NCI-H1417 treated with DMSO at 0.1 percent for 48 hours (cell line): ENCODE measurements around the gene CYBB.

ENCODE experiments used
- DNase-seq: peaks from one replicate; lab custom pipeline; 2025; lab: John Stamatoyannopoulos, UW

CYBB gene

DNA sequence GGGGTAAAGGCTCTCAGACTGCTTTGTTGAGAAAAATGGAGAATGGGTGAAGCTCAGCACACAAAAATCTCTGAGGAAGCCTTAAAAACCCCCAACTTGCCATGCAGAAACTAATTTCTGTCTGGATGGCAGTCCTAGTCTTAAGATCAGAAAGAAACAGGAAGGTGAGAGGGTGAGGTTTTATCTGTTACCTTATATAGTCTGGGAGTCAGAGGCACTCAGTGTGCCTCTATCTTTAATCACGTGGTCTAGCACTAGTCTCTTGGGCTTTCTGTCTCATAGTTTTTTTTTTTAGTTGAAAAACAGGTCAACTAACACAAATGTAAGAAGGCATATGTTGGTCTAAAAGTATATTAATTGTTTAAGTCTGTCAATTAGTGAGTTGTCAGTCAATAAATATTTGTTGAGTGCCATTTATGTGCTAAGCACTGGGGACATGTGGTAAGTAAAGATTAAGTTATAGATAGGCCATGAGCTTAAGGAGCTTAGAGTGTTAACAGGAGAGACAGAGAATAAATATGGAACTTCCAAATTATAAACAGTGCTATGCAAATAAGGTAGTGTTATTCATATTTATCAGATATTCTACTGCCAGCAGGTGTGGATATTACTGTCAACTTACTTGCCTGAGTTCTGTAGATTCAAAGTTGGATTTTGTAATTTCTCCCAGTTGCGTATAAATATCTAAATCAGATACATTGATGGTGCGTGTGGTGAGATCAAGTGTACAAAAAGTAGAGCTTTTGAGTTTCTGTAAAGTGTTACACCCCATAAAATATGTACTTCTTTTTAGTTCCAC, 7.0 kb downstream of the CYBB start:
- no peak for DNase-seq

DNA sequence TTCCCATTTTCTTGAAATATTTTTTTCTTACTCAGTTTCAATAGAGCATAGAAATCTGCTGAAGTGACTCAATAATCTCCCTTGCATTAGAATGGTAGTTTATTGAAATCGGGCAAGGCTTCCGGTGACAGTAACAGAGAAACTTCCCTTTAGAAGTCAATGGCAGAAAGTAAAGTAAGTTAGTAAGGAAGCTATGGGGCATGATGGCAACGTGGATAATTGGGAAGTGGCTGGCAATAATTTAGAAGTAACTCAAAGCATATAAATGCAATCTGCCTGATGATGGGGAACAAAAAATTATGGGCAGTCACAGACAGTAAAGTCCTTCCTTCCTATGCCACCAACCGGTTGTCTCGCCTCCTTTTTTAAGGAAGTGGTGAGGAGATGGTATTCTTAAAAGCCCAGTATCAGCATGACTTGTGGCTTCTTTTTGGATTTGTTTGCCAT, 7.6 kb downstream of the CYBB start:
- no peak for DNase-seq

DNA sequence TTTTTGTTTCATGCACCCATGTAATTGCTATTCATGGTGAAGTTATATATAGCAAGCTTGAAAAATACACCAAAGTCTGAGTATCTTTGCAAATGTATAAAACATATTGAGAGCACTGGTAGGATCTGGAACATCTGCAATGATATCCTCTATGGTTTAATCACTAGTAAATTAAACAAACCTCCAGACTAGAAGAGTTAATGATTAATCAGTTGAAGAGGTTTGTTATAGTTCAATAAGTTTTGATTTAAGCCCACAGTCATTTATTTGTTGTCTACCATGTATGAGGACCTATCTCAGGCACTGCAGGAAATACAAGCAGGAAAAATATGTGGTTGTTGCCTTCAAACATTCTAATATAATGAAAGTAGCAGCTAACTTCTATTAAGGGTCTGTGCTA, 16.5 kb downstream of the CYBB start:
- no peak for DNase-seq

DNA sequence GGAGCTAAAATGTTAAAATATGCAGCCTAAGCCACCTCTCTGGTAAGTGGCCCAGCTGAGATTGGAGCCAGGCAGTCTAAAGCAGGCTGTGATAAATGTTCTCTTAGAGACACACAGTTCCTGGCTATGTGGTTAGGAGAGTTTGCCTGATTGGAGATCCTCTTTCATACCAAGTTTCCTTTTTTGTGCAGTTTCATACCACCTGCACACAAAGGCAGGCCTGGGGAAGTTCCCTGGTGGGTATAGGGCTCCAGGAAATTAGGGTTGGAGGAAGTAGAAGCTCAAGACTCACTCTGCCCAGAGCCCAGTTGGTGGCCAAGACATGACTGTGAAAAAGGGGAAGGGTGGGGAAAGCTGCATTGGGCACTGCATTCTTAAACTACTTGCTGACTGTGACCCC, 16.9 kb downstream of the CYBB start:
- DNase-seq, result no peak

DNA sequence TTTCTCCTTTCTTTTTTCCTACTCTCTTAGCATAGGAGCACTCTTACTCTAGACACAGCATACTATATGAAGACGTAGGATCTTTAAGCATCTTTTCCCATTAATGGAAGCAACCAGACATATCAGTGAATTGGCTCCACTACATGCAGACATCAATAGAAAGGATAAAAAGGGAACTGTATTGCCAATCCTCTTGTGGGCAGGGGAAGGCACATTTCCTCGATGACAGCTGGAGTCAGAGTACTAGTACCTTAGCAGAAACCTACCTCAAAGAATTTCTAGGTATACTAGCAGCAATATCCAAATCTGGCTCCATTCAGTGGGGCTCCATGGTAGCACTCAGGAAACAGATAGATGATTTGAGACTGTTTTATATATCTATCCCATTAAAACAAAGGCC, 20.1 kb downstream of the CYBB start:
- no peak for DNase-seq

DNA sequence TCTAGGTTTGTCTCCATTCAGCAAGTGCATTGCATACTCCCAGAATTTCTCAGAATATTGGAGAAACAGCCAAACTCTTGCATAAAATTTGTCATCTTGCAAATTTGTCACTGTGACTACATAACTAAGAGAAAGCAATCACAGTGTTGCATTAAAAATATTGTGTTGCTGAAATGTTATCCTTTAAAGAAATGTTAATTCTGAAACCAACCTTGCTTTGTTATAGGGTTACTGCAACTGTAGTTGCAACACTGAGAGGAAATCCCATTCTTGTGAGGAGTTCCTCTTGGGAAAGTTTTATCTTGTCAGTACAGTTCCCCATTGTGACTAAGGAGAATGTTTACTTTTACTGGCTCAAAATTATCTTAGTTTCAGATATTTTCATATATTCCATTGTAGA, 20.9 kb downstream of the CYBB start:
- no peak for DNase-seq

DNA sequence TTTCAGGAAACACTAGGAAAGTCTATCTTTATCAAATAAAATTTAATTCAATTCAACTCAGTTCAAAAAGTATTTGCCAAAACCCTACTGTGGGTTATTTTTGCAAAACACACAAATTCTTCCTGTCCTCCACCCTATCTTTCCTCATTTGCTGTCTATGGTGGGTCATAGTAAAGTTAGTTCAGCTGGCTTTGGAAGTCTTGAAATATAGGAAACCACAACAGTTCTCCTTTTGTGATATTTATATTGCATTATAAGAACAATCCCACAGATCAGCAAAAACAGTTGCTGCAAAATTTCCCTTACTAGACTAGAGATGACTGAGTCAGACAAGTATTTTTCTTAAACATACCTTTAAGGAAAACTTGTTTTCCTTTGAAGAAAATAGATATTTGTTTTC, 22.2 kb downstream of the CYBB start:
- DNase-seq, result no peak

DNA sequence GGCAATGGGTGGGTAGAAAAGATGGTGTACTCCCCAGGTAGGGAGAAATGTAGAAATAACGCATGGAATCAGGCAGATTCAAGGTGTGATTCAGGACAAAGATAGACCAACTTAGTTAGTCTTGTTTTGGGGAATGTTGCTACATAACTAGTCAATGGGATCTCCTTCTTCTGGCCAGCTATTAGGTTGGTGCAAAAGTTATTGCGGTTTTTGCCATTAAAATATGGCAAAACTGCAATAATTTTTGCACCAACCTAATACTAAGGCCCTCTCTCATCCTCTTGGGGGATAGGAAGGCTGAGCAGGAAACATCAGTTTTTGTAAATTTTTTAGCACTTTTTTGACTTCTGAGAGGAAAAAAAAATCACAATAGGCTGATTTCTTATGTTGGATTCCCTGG, 23.2 kb downstream of the CYBB start:
- DNase-seq, result no peak

DNA sequence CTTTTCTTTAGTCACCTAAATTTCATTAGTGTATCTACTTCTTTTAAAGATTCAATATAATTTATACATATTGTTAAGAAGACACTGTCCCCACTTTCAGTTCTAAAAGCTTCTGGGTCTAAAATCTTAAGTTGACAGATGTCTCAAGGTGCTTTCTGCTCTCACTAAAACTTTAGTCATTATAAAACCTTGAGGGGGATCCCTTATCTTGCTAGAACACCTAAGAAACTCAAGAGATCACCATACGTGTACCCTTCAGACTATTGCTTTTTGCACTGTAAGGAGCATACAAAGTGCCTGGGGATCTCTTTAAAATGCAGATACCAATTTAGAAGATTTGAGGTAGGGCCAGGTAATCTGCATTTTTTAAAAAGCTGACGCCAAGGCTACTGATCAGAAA, 30.1 kb downstream of the CYBB start:
- DNase-seq, result no peak

DNA sequence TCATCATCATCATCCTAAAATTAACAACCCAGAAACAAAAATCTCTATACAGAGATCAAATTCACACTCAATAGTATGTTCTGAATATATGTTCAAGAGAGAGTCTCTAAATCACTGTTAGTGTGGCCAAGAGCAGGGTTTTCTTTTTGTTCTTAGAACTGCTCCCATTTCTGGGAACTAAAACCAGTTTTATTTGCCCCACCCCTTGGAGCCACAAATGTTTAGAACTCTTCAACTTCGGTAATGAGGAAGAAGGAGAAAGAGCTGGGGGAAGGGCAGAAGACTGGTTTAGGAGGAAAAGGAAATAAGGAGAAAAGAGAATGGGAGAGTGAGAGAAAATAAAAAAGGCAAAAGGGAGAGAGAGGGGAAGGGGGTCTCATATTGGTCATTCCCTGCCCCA, 32.3 kb downstream of the CYBB start:
- no peak for DNase-seq

DNA sequence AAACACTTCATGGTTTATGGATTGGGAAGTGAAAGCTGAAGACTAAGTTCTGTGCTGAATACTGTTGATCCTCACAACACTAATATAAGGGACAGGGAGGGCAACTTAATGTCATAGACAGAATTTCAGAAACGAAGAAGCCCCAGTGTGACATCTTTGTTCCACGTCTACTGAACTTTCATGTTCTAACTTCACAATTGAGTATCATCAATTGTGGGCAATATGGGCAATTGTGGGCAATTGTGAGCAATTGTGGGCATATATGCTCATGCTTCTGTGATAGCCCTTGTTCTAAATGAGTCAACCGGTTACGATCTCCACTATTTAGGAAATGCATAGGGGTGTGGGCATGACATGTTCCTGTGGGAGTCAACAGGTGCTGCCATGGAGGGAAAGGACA, 33.7 kb downstream of the CYBB start:
- DNase-seq, result no peak

DNA sequence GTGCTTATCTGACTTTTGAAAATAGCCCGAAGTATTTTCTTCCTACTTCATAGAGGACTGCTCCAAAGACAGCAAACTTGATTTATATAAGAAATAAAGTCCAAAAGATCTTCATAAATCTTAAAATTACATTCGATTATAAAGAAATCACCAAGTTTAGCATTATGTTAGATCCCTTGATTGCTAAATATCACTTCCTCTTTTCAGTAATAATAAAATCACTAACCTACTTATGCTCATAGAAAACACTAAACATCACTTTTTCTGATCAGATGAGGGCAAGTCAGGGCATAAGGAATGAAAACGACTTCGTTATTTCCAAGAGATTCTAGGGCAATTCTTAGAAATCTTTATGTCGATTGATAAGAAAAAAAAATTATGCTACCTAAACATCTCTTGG, 35.5 kb downstream of the CYBB start:
- no peak for DNase-seq

DNA sequence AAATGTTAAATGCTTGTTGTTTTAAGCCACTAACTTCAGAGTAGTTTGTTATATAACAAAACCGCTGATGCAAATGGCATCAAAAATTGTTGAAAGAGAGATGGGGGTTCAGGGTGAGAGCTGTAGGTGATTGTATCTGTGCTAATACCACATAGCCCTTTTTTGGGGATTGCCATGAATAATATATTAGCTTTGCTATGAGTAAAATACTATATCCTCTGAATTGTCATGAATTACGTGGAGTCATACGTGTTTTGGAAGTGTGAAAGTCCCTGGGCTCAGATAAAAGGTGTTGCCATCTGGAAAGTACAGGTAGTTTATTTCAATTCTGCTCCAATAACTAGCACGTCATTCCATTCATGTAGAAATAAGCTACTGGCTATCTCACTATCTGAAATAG, 36.9 kb downstream of the CYBB start:
- no peak for DNase-seq

DNA sequence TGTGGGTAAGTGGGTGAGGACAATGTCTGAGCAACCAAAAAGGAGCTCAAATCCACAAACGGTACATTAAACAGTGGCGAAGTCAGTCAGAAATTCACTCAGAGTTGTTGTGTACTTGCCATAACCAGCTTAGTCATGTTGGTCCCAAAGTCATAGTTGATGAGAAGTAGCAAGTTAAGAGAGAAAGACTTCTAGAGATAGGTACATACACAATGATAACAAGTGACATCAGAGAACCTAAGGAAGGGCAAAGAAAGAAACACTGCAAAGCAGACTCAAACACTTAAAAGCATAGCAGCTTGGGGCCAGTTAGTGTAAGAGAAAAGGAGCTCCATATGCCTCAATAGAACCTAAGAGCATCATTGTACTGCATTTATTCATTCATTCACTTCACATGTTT, 37.3 kb downstream of the CYBB start:
- DNase-seq, result no peak

DNA sequence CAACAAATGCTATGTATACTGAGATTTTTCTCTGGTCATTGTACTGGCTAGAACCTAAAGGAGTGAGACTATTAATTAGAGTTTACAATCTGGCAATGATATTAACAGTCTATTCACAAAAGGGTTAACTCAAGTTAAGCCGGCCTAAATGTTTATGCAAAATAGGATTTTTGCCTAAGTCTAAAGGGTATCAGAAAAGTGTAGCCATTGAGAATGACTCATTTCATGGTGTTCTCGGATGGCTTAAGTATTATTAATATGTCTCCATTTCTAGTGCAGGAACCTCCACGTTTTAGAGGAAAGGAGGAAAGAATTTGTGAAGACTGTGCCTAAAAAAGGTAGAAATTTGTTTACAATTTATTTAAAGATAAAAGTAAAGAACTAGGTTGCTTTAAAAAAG, 37.7 kb downstream of the CYBB start:
- no peak for DNase-seq

DNA sequence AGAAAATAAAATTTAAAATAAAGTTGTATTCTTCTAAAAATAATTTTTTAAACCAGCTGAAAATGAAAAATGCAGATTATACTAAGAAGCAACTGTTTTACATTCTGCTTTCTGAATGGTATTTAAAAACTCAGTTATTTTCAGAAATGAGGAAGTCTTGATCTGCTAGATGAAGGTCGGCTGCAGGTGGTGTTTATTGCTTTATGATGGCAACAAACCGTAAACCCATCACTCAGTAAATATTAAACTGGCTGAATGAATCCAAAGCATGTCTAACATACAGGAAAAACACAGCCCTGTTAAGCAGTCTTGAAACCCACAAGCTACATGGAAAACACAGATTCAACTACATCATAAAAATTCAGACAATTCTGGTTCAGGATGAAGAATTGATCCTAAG, 38.2 kb downstream of the CYBB start:
- no peak for DNase-seq

DNA sequence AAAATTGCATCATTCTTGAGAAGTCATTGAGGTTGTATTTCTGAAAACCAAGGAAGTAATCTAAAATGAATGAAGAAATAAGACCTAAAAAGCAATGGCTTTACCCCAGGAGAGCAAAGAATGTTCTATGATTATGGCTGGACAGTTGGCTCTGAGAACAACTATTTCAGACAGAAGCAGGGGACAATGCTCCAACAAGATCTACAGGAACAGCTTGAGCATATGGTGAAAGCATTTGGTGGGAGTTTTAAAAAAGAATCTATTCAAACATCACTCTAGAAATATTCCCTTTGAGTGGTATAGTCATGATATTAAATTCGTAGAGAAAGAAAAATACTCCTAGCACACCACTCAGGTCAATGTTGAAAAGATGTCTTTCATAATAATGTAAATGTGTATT, 40.8 kb downstream of the CYBB start:
- no peak for DNase-seq

DNA sequence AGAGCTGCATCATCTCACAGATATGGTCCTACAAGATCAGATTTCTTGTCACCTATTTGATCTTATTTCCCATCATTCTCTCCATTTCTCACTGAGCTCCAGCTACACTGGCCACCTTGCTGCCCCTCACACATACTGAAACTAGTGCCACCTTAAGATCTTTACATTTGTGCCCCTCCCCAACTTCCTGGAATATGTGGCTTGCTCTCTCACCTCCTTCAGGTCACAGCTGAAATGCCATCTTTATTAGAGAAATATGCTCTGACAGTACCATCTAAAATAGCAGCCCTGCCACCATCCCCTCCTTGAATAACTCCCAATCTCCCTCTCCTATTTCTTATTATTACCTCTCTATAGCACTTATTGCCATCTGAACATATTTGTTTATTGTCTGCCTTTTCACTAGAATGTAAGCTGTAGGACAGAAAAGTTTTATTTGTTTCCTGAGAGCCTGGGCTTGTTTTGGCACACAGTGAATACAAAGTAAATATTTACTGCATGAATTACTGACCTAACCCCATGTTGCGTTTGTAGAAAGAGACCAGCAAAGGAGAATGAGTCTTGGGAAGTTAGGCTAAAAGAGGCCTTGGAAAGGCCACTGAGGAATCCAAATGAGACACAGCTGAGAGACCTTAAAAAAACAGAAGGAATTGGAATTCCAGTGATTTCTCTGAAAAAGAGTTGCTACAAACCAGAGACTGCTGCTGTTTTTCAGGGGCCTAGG, 44.8 kb downstream of the CYBB start:
- no peak for DNase-seq

DNA sequence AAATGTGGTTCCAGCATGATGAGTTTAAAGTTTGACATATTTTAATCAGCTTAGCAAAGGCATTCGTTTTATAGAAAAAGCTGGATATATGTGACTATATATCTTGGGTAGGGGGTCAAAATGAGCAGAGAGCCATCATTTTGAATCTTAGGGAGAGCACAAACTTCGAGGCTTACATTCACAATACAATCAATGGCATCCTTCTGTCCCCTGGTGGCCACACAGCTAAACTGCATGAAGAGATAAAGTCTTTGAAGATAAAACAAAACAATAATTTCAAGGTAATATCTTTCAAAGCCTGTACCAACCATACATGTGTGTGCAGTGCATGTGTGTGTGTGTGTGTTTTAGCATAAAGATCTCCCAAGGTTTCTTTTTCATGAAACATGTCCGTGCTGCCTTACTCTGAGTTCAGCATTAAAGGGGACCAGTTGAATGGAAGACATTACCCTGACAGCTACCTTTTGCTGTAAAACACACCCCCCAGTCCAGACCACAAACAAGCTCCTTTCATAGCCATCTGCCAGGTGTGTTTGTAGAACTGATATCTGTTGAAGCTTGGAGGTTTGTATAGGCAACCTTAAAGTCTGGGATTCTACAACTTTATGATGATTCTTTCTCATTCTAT, 45.5 kb downstream of the CYBB start:
- no peak for DNase-seq

DNA sequence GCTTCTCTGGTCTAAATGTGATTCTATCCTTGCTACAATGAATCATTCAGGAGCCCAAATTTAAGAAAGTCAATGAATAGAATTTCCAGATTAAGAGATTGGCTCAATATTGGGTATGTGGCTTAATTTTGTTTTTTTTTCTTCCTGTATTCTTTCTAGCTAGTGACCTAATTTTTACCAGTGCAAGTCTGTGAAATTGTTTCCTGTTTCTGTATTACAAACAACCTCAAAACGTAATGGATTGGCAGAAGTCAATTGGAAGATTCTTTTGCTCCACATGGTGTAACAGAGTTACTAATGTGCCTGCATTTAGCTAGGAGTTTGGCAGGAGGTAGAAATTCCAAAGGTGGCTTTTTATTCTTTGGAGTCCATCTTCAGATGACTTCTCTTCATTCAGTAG, 49.9 kb downstream of the CYBB start:
- DNase-seq, result no peak

DNA sequence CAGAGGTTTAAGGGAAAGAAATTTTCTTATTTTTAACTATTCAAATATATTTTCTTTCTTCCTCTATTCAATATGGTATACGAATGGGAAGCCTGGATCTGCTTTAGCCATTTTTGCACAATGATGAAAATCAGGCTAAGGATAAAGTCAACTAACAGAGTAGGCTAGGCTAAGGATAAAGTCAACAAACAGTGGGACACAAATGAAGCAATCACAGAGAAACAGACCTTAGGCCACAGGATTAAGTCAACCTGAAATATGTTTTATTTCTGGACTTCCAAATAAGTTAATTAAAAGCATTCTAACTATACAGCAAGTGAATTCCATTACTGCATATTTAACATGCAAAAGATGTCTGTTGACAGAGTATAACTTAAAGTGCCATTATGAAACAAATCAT, 50.5 kb downstream of the CYBB start:
- DNase-seq, result no peak

DNA sequence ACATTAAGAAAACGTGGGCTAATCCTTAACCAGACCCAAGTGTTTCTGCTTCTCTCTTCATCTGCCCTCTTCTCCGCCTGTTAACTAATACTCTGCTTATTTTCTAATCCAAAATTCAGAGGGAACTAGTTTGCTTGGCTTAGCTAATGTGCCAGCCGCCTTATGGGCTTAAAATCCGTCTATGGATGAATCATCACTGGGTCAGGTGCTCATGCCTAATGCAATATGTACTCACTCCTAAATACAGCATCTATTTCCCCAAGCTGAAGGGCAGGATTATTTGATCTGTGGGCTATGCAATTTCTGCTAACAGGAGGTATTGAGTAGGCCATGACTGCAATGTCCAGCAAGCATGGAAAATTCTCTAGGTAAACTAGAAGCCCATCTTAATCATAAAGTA, 55.1 kb downstream of the CYBB start:
- no peak for DNase-seq

DNA sequence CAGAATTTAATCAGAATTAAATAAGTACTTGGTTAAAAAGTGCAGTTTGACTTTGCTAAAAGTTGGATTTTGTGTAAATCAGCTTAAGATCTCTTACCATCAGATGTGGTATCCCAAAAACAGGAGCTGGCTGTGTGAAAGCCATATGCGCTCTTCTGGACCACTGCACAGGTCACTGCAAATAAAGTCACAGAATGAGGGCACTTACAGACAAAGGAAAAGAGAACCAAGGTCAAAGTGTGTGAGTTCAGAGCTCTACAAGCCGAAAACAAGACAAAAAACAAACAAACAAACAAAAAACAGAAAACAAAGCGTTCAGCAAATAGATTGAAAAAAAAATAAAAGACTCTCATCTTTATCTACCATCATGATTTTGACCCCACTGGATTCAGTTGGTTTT, 61.1 kb downstream of the CYBB start:
- DNase-seq, result no peak
